HCT116 (cell line): ENCODE results near the gene RNF220. TPM values are rescaled to one million over a fixed set of nuclear protein-coding genes. Genes with fewer than 3 reads are reported as not detected.

ENCODE experiments used
- ATAC-seq: fragments of 200-7000 bp; cut with Tn5 transposase; 2 replicates; pipeline ENCODE4 v1.9.1; 2020; ENCODE audit warnings: mild to moderate bottlenecking, moderate library complexity
- BruUV-seq: library from RNA; stranded (reverse); fragments of 400-500 nt; replicated peaks from 2 replicates; lab custom pipeline; 2021; lab: Mats Ljungman, UMichigan
- CTCF ChIA-PET: fragments of 300-600 bp; sonication (Branson Sonifier 250); formaldehyde crosslinking; loops from one replicate; lab custom pipeline; 2021; ENCODE audit warnings: antibody characterized with exemption; lab: Charles Lee
- POLR2A ChIA-PET: fragments of 300-600, 350-600 bp; sonication (Branson Sonifier 250); formaldehyde crosslinking; loops from one replicate; lab custom pipeline; 2021; ENCODE audit warnings: antibody characterized with exemption; lab: Charles Lee
- RAD21 ChIA-PET, 2 experiments: fragments of 300-600 bp; sonication (Branson Sonifier 250); formaldehyde crosslinking; loops; one replicate each; lab custom pipeline; 2023; ENCODE audit warnings: low total read pairs in 2 of 2; ENCODE audit not compliant: uncharacterized antibody in 2 of 2, unreplicated experiment in 2 of 2, low non-redundant PET in 1 of 2; lab: Charles Lee
- DNase-seq: peaks from one replicate; pipeline ENCODE4 v3.0.0-alpha.2; 2010; ENCODE audit warnings: low read depth, low spot score
- H2AFZ ChIP-seq: fragments of 200-600 bp; shearing (Covaris generic), sonication (generic); 2 replicates; pipeline ENCODE4 v1.6.1; 2017; ENCODE audit warnings: low read depth, mixed run types, mixed read lengths, antibody characterized with exemption, low read length; ENCODE audit not compliant: poor library complexity, severe bottlenecking
- H3K27ac ChIP-seq: 2 replicates; pipeline ENCODE4 v1.5.1; 2012; ENCODE audit warnings: low read depth, low read length
- H3K27me3 ChIP-seq: fragments of 200-600 bp; sonication (generic); 2 replicates; pipeline ENCODE4 v1.6.1; 2016; ENCODE audit warnings: mixed run types, low read length, mixed read lengths; ENCODE audit not compliant: insufficient read depth
- H3K36me3 ChIP-seq, 2 experiments: fragments of 200-500 bp in 1 of 2; fragments of 200-600 bp in 1 of 2; sonication (Bioruptor generic) in 1 of 2; sonication (generic) in 1 of 2; 2 replicates each; pipeline versions ENCODE4 v1.5.1 to v1.6.1; 2014 to 2016; ENCODE audit warnings: low read length in 2 of 2, inconsistent platforms in 1 of 2, mixed read lengths in 1 of 2, mixed run types in 1 of 2; ENCODE audit not compliant: insufficient read depth in 2 of 2, control insufficient read depth in 1 of 2
- H3K4me1 ChIP-seq, 2 experiments: fragments of 200-600 bp in 1 of 2; sonication (generic) in 1 of 2; 2 replicates each; pipeline versions ENCODE4 v1.5.1 to v1.6.1; 2012 to 2017; ENCODE audit warnings: low read length in 2 of 2, inconsistent platforms in 1 of 2, mild to moderate bottlenecking in 1 of 2, mixed read lengths in 1 of 2, mixed run types in 1 of 2, moderate library complexity in 1 of 2; ENCODE audit not compliant: insufficient read depth in 2 of 2, control insufficient read depth in 1 of 2
- H3K4me2 ChIP-seq: fragments of 200-600 bp; sonication (generic); 2 replicates; pipeline ENCODE4 v1.6.1; 2017; ENCODE audit warnings: mixed run types, low read length, mixed read lengths
- H3K4me3 ChIP-seq, 2 experiments: fragments of 200-600 bp in 1 of 2; sonication (generic) in 1 of 2; replicated peaks in 1 of 2; 2 replicates each; pipeline ENCODE4 v1.5.1; 2011 to 2016; ENCODE audit warnings: low read length in 2 of 2, control low read depth in 1 of 2, low read depth in 1 of 2, mild to moderate bottlenecking in 1 of 2, mixed read lengths in 1 of 2, mixed run types in 1 of 2
- H3K79me2 ChIP-seq: fragments of 200-600 bp; sonication (generic); 2 replicates; pipeline ENCODE4 v1.6.1; 2017; ENCODE audit warnings: mild to moderate bottlenecking, mixed run types, low read length, moderate library complexity, mixed read lengths; ENCODE audit not compliant: insufficient read depth
- H3K9ac ChIP-seq: fragments of 200-600 bp; sonication (generic); 2 replicates; pipeline ENCODE4 v1.6.1; 2016; ENCODE audit warnings: low read length, mixed read lengths
- H3K9me2 ChIP-seq: fragments of 200-600 bp; sonication (generic), shearing (Covaris generic); 2 replicates; pipeline ENCODE4 v1.6.1; 2017; ENCODE audit warnings: mixed run types, mild to moderate bottlenecking, moderate library complexity; ENCODE audit not compliant: insufficient read depth
- H3K9me3 ChIP-seq, 2 experiments: fragments of 200-500 bp in 1 of 2; fragments of 200-600 bp in 1 of 2; sonication (Bioruptor generic) in 1 of 2; sonication (generic) in 1 of 2; 2 replicates each; pipeline ENCODE4 v1.6.1; 2014 to 2017; ENCODE audit warnings: low read length in 2 of 2, mixed read lengths in 2 of 2, inconsistent platforms in 1 of 2, low read depth in 1 of 2, mild to moderate bottlenecking in 1 of 2, mixed run types in 1 of 2, moderate library complexity in 1 of 2; ENCODE audit not compliant: control insufficient read depth in 1 of 2, insufficient read depth in 1 of 2
- H4K20me1 ChIP-seq: fragments of 200-600 bp; sonication (generic), shearing (Covaris generic); 2 replicates; pipeline ENCODE4 v1.6.1; 2017; ENCODE audit warnings: mixed run types, mild to moderate bottlenecking, moderate library complexity; ENCODE audit not compliant: insufficient read depth
- CBX3 ChIP-seq: IDR thresholded peaks from 2 replicates; pipeline ENCODE4 v1.6.1; 2012; ENCODE audit warnings: low read depth
- CEBPB ChIP-seq: IDR thresholded peaks from 2 replicates; pipeline ENCODE4 v1.6.1; 2012; ENCODE audit warnings: low read depth
- EGR1 ChIP-seq: IDR thresholded peaks from 2 replicates; pipeline ENCODE4 v1.6.1; 2012; ENCODE audit warnings: low read depth
- EZH2phosphoT487 ChIP-seq: fragments of 200-600 bp; IDR thresholded peaks from 2 replicates; pipeline ENCODE4 v1.6.1; 2018; ENCODE audit warnings: antibody characterized with exemption, borderline replicate concordance
- FOSL1 ChIP-seq: IDR thresholded peaks from 2 replicates; pipeline ENCODE4 v1.6.1; 2012; ENCODE audit warnings: low read depth
- JUND ChIP-seq: IDR thresholded peaks from 2 replicates; pipeline ENCODE4 v1.6.1; 2012
- POLR2A ChIP-seq: IDR thresholded peaks from 2 replicates; pipeline ENCODE4 v1.7.0; 2011; ENCODE audit warnings: borderline replicate concordance; ENCODE audit not compliant: insufficient read depth, insufficient read length; ENCODE audit errors: extremely low read depth
- POLR2AphosphoS5 ChIP-seq: IDR thresholded peaks from 2 replicates; pipeline ENCODE4 v1.6.1; 2011; ENCODE audit warnings: mild to moderate bottlenecking, low read depth, low read length, moderate library complexity
- RAD21 ChIP-seq: IDR thresholded peaks from 2 replicates; pipeline ENCODE4 v1.6.1; 2012; ENCODE audit warnings: low read depth, mild to moderate bottlenecking
- SIN3A ChIP-seq: IDR thresholded peaks from 2 replicates; pipeline ENCODE4 v1.6.1; 2012; ENCODE audit warnings: low read depth
- SP1 ChIP-seq: IDR thresholded peaks from 2 replicates; pipeline ENCODE4 v1.6.1; 2012; ENCODE audit warnings: low read depth
- SRF ChIP-seq: IDR thresholded peaks from 2 replicates; pipeline ENCODE4 v1.6.1; 2012; ENCODE audit warnings: low read depth
- TCF7L2 ChIP-seq: IDR thresholded peaks from 2 replicates; pipeline ENCODE4 v1.7.0; 2011; ENCODE audit warnings: borderline replicate concordance, inconsistent platforms; ENCODE audit not compliant: insufficient read depth, insufficient read length; ENCODE audit errors: extremely low read depth
- intact Hi-C: fragments of 100-400 bp; cut with micrococcal nuclease; formaldehyde crosslinking; loops from 2 replicates; pipeline ENCODE4 v1.10.0; 2022
- total RNA-seq: library from RNA; stranded (reverse); gene quantifications from one replicate; pipeline ENCODE4 v1.2.1, GENCODE V29; 2021; ENCODE audit not compliant: unreplicated experiment
- TF ChIP-seq, protein P1 (sequence below): IDR thresholded peaks from 2 replicates; pipeline ENCODE4 v1.6.1; 2011; ENCODE audit warnings: mild to moderate bottlenecking, low read length, moderate library complexity; ENCODE audit not compliant: insufficient replicate concordance; ENCODE audit errors: extremely low read depth
- TF ChIP-seq, protein P2 (sequence below): IDR thresholded peaks from 2 replicates; pipeline ENCODE4 v1.6.1; 2012
- TF ChIP-seq, protein P3 (sequence below): IDR thresholded peaks from 2 replicates; pipeline ENCODE4 v1.6.1; 2012
- TF ChIP-seq, protein P4 (sequence below): IDR thresholded peaks from 2 replicates; pipeline ENCODE4 v1.6.1; 2012; ENCODE audit warnings: low read depth

The RNF220 gene
- total RNA-seq, 1 experiment from 2014 or later, result 84.5 TPM

DNA sequence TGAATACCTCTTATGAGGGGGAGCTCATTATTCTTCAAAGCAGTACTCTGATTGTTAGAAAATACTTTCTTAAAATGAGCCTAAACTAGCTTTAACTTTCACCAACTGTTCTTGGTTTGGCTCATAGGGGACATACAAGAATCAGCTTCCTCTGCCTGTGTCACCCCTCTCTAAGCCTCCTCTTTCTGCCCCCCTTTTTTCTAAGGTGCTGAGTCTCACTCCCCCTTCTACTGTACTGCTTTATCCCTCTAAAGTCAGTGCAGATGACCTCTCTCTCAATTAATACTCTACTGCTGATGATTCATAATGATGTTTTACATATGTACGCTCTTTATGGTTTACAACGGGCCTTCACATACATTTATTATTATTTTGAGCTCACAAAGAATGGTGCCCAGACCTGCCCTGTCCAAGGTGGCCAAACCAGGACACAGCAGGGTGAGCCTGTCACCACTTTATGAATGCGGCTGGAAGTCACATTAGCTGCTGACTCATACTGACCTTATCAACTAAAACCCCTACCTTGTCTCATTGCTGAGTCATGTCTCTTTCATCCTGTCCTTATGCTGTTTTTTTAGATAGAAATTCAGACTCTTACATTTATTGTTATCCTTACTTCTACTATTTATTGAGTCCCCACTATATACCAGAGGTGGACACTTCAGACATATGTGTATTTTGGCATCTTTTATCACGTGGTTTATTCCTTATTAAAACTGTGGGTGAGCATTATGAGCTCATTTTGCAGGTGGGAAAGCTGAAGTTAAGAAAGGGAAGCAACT is 126.9 kb downstream of the RNF220 start:
- H4K20me1 ChIP-seq, result no peaks in the 10 kb centered on the region
- no peak overlapping the region for H3K9ac ChIP-seq
- no peak for TF ChIP-seq POLR2A
- peak; percentile 95 for TF ChIP-seq CBX3
- peak; percentile 76; the same call in 1 of the 2 replicates for TF ChIP-seq SRF
- TF ChIP-seq, protein P1, sequence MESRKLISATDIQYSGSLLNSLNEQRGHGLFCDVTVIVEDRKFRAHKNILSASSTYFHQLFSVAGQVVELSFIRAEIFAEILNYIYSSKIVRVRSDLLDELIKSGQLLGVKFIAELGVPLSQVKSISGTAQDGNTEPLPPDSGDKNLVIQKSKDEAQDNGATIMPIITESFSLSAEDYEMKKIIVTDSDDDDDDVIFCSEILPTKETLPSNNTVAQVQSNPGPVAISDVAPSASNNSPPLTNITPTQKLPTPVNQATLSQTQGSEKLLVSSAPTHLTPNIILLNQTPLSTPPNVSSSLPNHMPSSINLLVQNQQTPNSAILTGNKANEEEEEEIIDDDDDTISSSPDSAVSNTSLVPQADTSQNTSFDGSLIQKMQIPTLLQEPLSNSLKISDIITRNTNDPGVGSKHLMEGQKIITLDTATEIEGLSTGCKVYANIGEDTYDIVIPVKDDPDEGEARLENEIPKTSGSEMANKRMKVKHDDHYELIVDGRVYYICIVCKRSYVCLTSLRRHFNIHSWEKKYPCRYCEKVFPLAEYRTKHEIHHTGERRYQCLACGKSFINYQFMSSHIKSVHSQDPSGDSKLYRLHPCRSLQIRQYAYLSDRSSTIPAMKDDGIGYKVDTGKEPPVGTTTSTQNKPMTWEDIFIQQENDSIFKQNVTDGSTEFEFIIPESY, result no peak
- TF ChIP-seq RAD21, result peak; percentile 18; the same call in 1 of the 2 replicates
- TF ChIP-seq, protein P2, sequence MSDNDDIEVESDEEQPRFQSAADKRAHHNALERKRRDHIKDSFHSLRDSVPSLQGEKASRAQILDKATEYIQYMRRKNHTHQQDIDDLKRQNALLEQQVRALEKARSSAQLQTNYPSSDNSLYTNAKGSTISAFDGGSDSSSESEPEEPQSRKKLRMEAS, result peak; percentile 78
- peak; percentile 94 for TF ChIP-seq JUND
- no peak for TF ChIP-seq POLR2AphosphoS5
- TF ChIP-seq, protein P3, sequence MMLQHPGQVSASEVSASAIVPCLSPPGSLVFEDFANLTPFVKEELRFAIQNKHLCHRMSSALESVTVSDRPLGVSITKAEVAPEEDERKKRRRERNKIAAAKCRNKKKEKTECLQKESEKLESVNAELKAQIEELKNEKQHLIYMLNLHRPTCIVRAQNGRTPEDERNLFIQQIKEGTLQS, result no peak
- TF ChIP-seq EGR1, result 0 out of 2 replicates have a peak, but pooled peaks have one; percentile 36
- TF ChIP-seq, protein P4, sequence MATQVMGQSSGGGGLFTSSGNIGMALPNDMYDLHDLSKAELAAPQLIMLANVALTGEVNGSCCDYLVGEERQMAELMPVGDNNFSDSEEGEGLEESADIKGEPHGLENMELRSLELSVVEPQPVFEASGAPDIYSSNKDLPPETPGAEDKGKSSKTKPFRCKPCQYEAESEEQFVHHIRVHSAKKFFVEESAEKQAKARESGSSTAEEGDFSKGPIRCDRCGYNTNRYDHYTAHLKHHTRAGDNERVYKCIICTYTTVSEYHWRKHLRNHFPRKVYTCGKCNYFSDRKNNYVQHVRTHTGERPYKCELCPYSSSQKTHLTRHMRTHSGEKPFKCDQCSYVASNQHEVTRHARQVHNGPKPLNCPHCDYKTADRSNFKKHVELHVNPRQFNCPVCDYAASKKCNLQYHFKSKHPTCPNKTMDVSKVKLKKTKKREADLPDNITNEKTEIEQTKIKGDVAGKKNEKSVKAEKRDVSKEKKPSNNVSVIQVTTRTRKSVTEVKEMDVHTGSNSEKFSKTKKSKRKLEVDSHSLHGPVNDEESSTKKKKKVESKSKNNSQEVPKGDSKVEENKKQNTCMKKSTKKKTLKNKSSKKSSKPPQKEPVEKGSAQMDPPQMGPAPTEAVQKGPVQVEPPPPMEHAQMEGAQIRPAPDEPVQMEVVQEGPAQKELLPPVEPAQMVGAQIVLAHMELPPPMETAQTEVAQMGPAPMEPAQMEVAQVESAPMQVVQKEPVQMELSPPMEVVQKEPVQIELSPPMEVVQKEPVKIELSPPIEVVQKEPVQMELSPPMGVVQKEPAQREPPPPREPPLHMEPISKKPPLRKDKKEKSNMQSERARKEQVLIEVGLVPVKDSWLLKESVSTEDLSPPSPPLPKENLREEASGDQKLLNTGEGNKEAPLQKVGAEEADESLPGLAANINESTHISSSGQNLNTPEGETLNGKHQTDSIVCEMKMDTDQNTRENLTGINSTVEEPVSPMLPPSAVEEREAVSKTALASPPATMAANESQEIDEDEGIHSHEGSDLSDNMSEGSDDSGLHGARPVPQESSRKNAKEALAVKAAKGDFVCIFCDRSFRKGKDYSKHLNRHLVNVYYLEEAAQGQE, result peak; percentile 60
- TF ChIP-seq CEBPB, result peak; percentile 64
- TF ChIP-seq SIN3A, result peak; percentile 84
- TF ChIP-seq EZH2phosphoT487, result no peak
- TF ChIP-seq TCF7L2, result peak; percentile 75
- peak; percentile 96 for TF ChIP-seq FOSL1
- peak; percentile 85 for TF ChIP-seq SP1
- TF ChIP-seq, all 23 proteins: peak for 12
- Histone ChIP-seq H3K9me3 (no peaks in the 10 kb centered on the region), H3K9me2 (no peaks in the 10 kb centered on the region), H3K4me2 (peak overlapping the region; percentile 62), H3K4me3 (peak overlapping the region in 1 of 2 experiments; percentile 13; a peak in 2 of 4 replicates), H3K27ac (peak overlapping the region; percentile 26; the same call in 1 of the 2 replicates), H3K27me3 (no peaks in the 10 kb centered on the region), H3K4me1 (peaks cover 22 to 38% of the 10 kb centered on the region in 2 experiments), H2AFZ (no peak overlapping the region), H3K36me3 (no peaks in the 10 kb centered on the region), H3K79me2 (no peaks in the 10 kb centered on the region)
- RAD21 ChIA-PET, result interaction anchor here (0.6 kb wide), 2 partner anchors 180 to 268 kb away, joined by 3 to 6 read pairs; no protein-coding TSS in a partner anchor
- POLR2A ChIA-PET, result interaction anchor here (1.5 to 1.8 kb wide), 2 partner anchors 11 to 14 kb away, joined by 6 to 7 read pairs; no protein-coding TSS in a partner anchor
- CTCF ChIA-PET, result interaction anchor here (0.6 to 1.4 kb wide), 4 partner anchors 14 to 154 kb away, joined by 4 to 6 read pairs (median 4); no protein-coding TSS in a partner anchor
- intact Hi-C loops, result no loop called here
- DNase-seq, result peak; percentile 78
- ATAC-seq, result peak; percentile 97
- no TSS peak for BruUV-seq
